Activated T-helper 1 cell treated with Interleukin-2 at 50 U/mL for 16 hours (primary cell): ENCODE data around the gene FAM107A.

ENCODE experiments used
- DNase-seq: peaks from one replicate; pipeline ENCODE4 v3.0.0-alpha.2; 2020; ENCODE audit warnings: low read depth

Gene FAM107A

GRCh38 chr3:58577269-58577821 lies at the start of gene FAM107A:
FAM107A (minus strand) TSS chr3:58577391; CDS start chr3:58569860, 7,531 bp downstream.
- DNase-seq, result no peak

GRCh38 chr3:58625196-58625824 lies 48.1 kb upstream of the FAM107A start:
- DNase-seq, result no peak

GRCh38 chr3:58624550-58624949 lies 47.4 kb upstream of the FAM107A start:
- no peak for DNase-seq

- DNase-seq, result no peak
These were observed 46.8 kb upstream of the FAM107A start for GRCh38 chr3:58623961-58624360.

GRCh38 chr3:58623478-58623877 lies 46.3 kb upstream of the FAM107A start:
- DNase-seq, result no peak

GRCh38 chr3:58622892-58623291 lies 45.7 kb upstream of the FAM107A start:
- no peak for DNase-seq

- DNase-seq, result no peak
These were observed 45.2 kb upstream of the FAM107A start for GRCh38 chr3:58622436-58622835.

- DNase-seq, result no peak
These were observed 44.1 kb upstream of the FAM107A start for GRCh38 chr3:58621086-58621830.

- DNase-seq, result no peak
These were observed 43.2 kb upstream of the FAM107A start for GRCh38 chr3:58620421-58620820.

- no peak for DNase-seq
These were observed 40.2 kb upstream of the FAM107A start for GRCh38 chr3:58617338-58617761.

- DNase-seq, result no peak
These were observed 36.3 kb upstream of the FAM107A start for GRCh38 chr3:58613236-58614132.

GRCh38 chr3:58612830-58613229 lies 35.6 kb upstream of the FAM107A start:
- no peak for DNase-seq

GRCh38 chr3:58609990-58610389 lies 32.8 kb upstream of the FAM107A start:
- no peak for DNase-seq

GRCh38 chr3:58608648-58609047 lies 31.5 kb upstream of the FAM107A start:
- no peak for DNase-seq

GRCh38 chr3:58607816-58608215 lies 30.6 kb upstream of the FAM107A start:
- no peak for DNase-seq

GRCh38 chr3:58606693-58607092 lies 29.5 kb upstream of the FAM107A start:
- no peak for DNase-seq

- DNase-seq, result no peak
These were observed 26.8 kb upstream of the FAM107A start for GRCh38 chr3:58604031-58604430.

GRCh38 chr3:58603606-58604005 lies 26.4 kb upstream of the FAM107A start:
- no peak for DNase-seq

GRCh38 chr3:58597770-58598310 lies 20.6 kb upstream of the FAM107A start:
- DNase-seq, result no peak

GRCh38 chr3:58596834-58597518 lies 19.8 kb upstream of the FAM107A start:
- DNase-seq, result no peak

GRCh38 chr3:58594117-58594516 lies 16.9 kb upstream of the FAM107A start:
- DNase-seq, result no peak
